Fibroblast of lung (primary cell): Measurements from ENCODE around the gene RASSF9.

Source experiments
- EZH2 ChIP-seq: IDR thresholded peaks from 2 replicates; pipeline ENCODE4 v1.5.1; 2012; ENCODE audit warnings: low read length, control low read depth, mild to moderate bottlenecking; ENCODE audit errors: missing control alignments
- TF ChIP-seq, protein P1 (sequence below), 2 donors: IDR thresholded peaks in 1 of 2; conservative IDR thresholded peaks in 1 of 2; 1 replicate in 1 of 2; 2 replicates in 1 of 2; pipeline ENCODE4 v1.5.1; 2011 to 2012; ENCODE audit warnings: low read length in 2 of 2, control low read depth in 1 of 2, inconsistent platforms in 1 of 2, low read depth in 1 of 2, mild to moderate bottlenecking in 1 of 2

DNA sequence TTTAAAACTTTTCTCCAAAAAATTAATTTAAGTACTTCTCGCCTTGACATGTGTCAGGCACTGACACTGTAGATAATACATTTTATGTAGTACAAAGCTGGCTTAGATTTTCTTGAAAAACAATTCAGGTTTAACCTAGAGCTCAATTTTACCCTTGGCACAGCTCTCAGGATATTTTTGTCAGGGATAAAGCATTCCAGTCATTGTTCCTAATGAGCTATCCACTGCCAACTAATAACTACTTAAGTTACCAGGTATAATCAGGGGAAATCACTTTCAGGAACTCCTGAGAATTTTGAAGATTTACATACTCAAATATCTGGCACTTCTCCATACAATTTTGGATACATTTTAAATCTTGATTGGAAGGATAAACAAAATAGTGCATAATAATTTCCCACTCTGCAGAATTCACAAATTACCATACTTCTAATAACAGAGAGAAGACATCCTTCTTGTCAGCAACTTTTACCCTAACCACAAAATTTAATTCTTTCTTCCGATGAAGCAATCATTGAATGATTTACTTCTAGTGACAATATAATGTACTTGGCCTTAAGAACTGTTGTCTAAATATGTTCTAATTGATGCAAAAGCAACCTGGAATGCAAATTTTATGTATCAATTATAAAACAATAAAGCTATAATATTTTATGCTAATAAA lies 4.8 kb downstream of the RASSF9 start:
- TF ChIP-seq, protein P1, sequence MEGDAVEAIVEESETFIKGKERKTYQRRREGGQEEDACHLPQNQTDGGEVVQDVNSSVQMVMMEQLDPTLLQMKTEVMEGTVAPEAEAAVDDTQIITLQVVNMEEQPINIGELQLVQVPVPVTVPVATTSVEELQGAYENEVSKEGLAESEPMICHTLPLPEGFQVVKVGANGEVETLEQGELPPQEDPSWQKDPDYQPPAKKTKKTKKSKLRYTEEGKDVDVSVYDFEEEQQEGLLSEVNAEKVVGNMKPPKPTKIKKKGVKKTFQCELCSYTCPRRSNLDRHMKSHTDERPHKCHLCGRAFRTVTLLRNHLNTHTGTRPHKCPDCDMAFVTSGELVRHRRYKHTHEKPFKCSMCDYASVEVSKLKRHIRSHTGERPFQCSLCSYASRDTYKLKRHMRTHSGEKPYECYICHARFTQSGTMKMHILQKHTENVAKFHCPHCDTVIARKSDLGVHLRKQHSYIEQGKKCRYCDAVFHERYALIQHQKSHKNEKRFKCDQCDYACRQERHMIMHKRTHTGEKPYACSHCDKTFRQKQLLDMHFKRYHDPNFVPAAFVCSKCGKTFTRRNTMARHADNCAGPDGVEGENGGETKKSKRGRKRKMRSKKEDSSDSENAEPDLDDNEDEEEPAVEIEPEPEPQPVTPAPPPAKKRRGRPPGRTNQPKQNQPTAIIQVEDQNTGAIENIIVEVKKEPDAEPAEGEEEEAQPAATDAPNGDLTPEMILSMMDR (conservative IDR thresholded peaks at IDR 0.05 in 1 of 2, IDR thresholded peaks at IDR 0.05 in 1 of 2; ENCODE audit: low read depth in 1 of 2, low read length in 2 of 2): no peak
- TF ChIP-seq EZH2: no peak
